Peyer's patch (tissue), 4 donors: ENCODE measurements around the gene EFCAB7. TPM values are rescaled to one million over a fixed set of nuclear protein-coding genes. Genes with fewer than 3 reads are reported as not detected.

Source experiments
- DNase-seq, 3 donors: peaks; one replicate each; pipeline ENCODE4 v3.0.0-alpha.2; 2017 to 2019
- H3K27ac ChIP-seq, 4 donors: fragments of 200-600 bp; sonication (generic); one replicate each; pipeline ENCODE4 v1.5.1; 2016 to 2019
- H3K27me3 ChIP-seq, 2 donors: fragments of 200-600 bp; sonication (generic); one replicate each; pipeline ENCODE4 v1.5.1; 2019
- H3K36me3 ChIP-seq, 3 donors: fragments of 200-600 bp; sonication (generic); one replicate each; pipeline ENCODE4 v1.5.1; 2016 to 2019
- H3K4me1 ChIP-seq, 4 donors: fragments of 200-600 bp; sonication (generic); one replicate each; pipeline ENCODE4 v1.5.1; 2016 to 2019
- H3K4me3 ChIP-seq, 4 donors: fragments of 200-600 bp; sonication (generic); 1 replicate in 3 of 4; 2 replicates in 1 of 4; pipeline ENCODE4 v1.5.1; 2016 to 2019; ENCODE audit warnings: mild to moderate bottlenecking in 1 of 4
- H3K9me3 ChIP-seq, 4 donors: fragments of 200-600 bp; sonication (generic); one replicate each; pipeline ENCODE4 v1.5.1; 2016 to 2019; ENCODE audit warnings: mild to moderate bottlenecking in 1 of 4
- CTCF ChIP-seq, 6 experiments: fragments of 450-650 bp in 4 of 6; fragments of 200-600 bp in 2 of 6; sonication (generic) in 1 of 6; IDR thresholded peaks; one replicate each; pipeline ENCODE4 v1.5.1; 2017 to 2019; ENCODE audit warnings: antibody characterized with exemption in 6 of 6, mild to moderate bottlenecking in 3 of 6, moderate library complexity in 1 of 6
- POLR2A ChIP-seq, 2 donors: fragments of 450-650 bp; IDR thresholded peaks; one replicate each; pipeline ENCODE4 v1.5.1; 2017; ENCODE audit warnings: antibody characterized with exemption in 2 of 2, mild to moderate bottlenecking in 2 of 2, moderate library complexity in 2 of 2
- small RNA-seq, 2 donors: library from RNA; depleted of rRNA; stranded (forward); fragments of <200 nt; gene quantifications; one replicate each; pipeline ENCODE3, GENCODE V24; 2016
- total RNA-seq, 4 donors: library from RNA; depleted of rRNA; stranded (reverse); fragments of >200 nt; gene quantifications; one replicate each; pipeline ENCODE4 v1.1.0, GENCODE V29; 2016

Gene EFCAB7
- total RNA-seq, 4 donors from 2014 or later: 2.1 to 10.7 (median 5.3) TPM

GRCh38 chr1:63618011-63618410 lies 94.7 kb downstream of the EFCAB7 start:
- no peaks in the 10 kb centered on the region for H3K9me3 ChIP-seq
- no peaks in the 10 kb centered on the region for H3K36me3 ChIP-seq
- no peak overlapping the region for H3K4me3 ChIP-seq
- H3K4me1 ChIP-seq: no peaks in the 10 kb centered on the region
- TF ChIP-seq POLR2A (IDR thresholded peaks at IDR 0.05): no peak
- no peak for TF ChIP-seq CTCF (IDR thresholded peaks at IDR 0.05)
- no peaks in the 10 kb centered on the region for H3K27me3 ChIP-seq
- DNase-seq: no peak
- no peak overlapping the region for H3K27ac ChIP-seq

- Histone ChIP-seq H3K4me3 (no peak overlapping the region), H3K9me3 (no peaks in the 10 kb centered on the region)
- TF ChIP-seq CTCF (IDR thresholded peaks at IDR 0.05): no peak
- TF ChIP-seq POLR2A (IDR thresholded peaks at IDR 0.05): no peak
Observed at GRCh38 chr1:63619558-63619957, 96.2 kb downstream of the EFCAB7 start.

GRCh38 chr1:63620671-63621070 lies 97.3 kb downstream of the EFCAB7 start:
- Histone ChIP-seq H3K27ac (no peak overlapping the region), H3K4me1 (no peaks in the 10 kb centered on the region), H3K9me3 (no peaks in the 10 kb centered on the region), H3K27me3 (no peaks in the 10 kb centered on the region), H3K4me3 (no peak overlapping the region), H3K36me3 (no peaks in the 10 kb centered on the region)
- no peak for DNase-seq
- no peak for TF ChIP-seq CTCF (IDR thresholded peaks at IDR 0.05)
- no peak for TF ChIP-seq POLR2A (IDR thresholded peaks at IDR 0.05)

More at GRCh38 chr1:63619558-63619957, 96.2 kb downstream of the EFCAB7 start:
- Histone ChIP-seq H3K36me3 (no peaks in the 10 kb centered on the region), H3K4me1 (no peaks in the 10 kb centered on the region), H3K27me3 (no peaks in the 10 kb centered on the region), H3K27ac (no peak overlapping the region)
- DNase-seq: no peak

DNA sequence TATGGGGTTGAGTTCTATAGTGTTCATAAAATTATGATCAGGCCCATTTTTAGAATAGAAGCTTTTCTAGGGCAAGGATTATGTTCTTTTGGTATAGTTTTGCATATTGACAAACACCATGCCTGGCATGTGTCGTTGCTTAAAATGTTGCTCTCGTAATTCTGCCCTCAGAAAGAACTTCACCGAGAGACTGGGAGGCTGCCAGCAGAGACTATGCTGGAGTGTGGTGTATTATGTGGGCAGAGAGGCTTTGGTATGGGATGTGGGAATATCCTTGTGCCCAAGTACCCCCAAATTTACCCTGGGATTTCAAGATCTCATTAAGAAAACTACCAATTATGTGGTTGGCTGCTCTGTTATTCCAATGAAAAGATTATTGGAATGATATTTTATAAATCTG lies 97.8 kb downstream of the EFCAB7 start:
- TF ChIP-seq CTCF (IDR thresholded peaks at IDR 0.05) (no peak), POLR2A (IDR thresholded peaks at IDR 0.05) (no peak)
- H3K4me1 ChIP-seq: no peaks in the 10 kb centered on the region
- no peaks in the 10 kb centered on the region for H3K9me3 ChIP-seq
- H3K4me3 ChIP-seq: no peak overlapping the region
- no peaks in the 10 kb centered on the region for H3K27me3 ChIP-seq
- no peak overlapping the region for H3K27ac ChIP-seq
- H3K36me3 ChIP-seq: no peaks in the 10 kb centered on the region
- DNase-seq: no peak

DNA sequence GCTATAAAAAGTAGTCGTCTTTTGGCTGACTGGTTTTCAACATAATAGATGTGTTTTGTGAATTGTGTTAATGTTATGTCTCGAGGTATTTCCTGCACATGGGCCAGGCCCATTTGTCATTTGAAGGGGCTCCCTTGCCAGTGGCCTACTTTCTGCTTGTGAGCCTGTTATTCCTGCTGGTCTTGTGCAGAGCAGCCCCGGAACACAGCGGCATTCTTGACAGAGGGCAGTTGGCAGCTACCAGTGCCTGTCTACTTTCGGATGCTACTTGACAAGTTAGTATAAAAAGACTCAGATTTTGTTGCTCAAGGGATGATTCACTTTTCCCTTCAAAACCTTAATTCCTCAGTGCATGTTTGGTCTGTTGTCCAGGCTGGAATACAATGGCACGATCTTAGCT lies 98.4 kb downstream of the EFCAB7 start:
- Histone ChIP-seq H3K27ac (no peak overlapping the region), H3K27me3 (no peaks in the 10 kb centered on the region), H3K4me3 (no peak overlapping the region), H3K4me1 (no peaks in the 10 kb centered on the region), H3K9me3 (no peaks in the 10 kb centered on the region), H3K36me3 (no peaks in the 10 kb centered on the region)
- TF ChIP-seq POLR2A (IDR thresholded peaks at IDR 0.05) (no peak), CTCF (IDR thresholded peaks at IDR 0.05) (no peak)
- DNase-seq: no peak

Small RNA genes within 50 kb of the gene (small RNA-seq; reads per million reads assigned to genes)
- gene RF02105 (0 reads per million in 2 donors), gene RF02106 (0 reads per million in 2 donors), gene RF02107 (0 reads per million in 2 donors), gene RF02108 (0 reads per million in 2 donors), gene RF02109 (0 reads per million in 2 donors), gene RF02110 (0 reads per million in 2 donors), gene RN7SL488P (0 reads per million in 2 donors), gene RNU7-123P (0 reads per million in 2 donors)

Other genes starting within 250 kb of the EFCAB7 start
- not detected for gene FOXD3, start 201.0 kb upstream of the EFCAB7 start, total RNA-seq
- 10 to 100 TPM; 10.8 to 46.2 (median 20.7) TPM for gene ALG6, start 155.9 kb upstream of the EFCAB7 start, total RNA-seq
- gene ITGB3BP, start 300 bp upstream of the EFCAB7 start, total RNA-seq: 10 to 100 TPM in 1 of 4 donors, 1 to 10 TPM in 3; 4.7 to 42.9 (median 5.7) TPM
- 10 to 100 TPM; 62.7 to 97.2 (median 75.3) TPM for gene PGM1, start 69.9 kb downstream of the EFCAB7 start, total RNA-seq